ENCODE measurements around the gene KAT6B. TPM values are rescaled to one million over a fixed set of nuclear protein-coding genes. Genes with fewer than 3 reads are reported as not detected.

Gene KAT6B
- total RNA-seq, 8 experiments from 2014 or later = 13.2 to 52.3 (median 20.8) TPM

DNA sequence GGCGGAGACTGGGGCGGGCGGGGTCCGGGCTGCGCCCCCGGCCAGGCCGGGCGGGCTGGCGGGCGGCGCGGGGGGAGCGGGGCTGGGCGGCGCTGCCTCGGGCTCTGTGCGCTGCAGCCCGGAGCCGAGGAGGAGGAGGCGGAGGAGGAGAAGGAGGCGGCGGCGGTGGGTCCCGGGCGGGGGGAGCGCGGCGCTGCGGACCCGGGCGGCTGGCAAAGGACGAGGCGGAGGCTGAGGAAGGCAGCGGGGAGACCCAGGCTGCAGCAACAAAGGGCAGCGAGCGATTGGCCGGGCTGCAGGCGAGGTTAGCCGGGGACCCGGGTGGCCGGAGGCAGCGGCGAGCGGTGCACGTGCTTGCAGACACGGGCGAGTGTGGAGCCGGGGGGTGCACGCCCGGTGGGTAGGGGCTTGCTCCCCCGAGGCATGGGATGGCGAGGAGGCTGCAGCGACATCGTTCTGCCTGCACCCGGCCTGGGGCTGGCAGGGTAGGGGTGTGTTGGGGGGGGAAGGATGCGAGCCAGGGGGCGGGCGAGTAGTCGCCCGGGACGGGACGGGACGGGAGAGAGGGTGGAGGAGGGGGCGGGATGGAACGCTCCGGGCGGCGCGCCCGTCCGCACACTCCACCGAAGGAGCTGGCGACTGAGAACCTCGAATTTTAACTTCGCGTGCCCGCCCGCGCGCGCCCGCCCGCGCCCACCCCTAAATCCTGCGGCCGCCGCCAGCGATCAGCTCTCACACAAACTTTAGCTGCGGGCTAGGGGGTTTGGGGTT is 844 bp upstream of the KAT6B start:
- peak; percentile 5 to 45 (median 14) for ATAC-seq (replicated peaks in 6 of 8)
- Histone ChIP-seq H3K4me3 (peak overlapping the region; percentile 62 to 79 (median 72)), H3K27ac (peak overlapping the region; percentile 84 to 89), H3K4me1 (replicated peaks in 1 of 2) (peaks cover 11 to 12% of the 10 kb centered on the region in 2 donors)
- WGBS, 10 experiments = no CpG with 5 or more reads among the region's 89 CpGs
- in situ Hi-C loops (cut with MboI; ENCODE audit: low pct_unique_long_range_greater_than_20kb in 2 of 9, low sequenced_read_pairs in 9 of 9, unreplicated experiment in 9 of 9) = loop anchor here in 1 of 9 experiments (25.0 kb wide), 1 partner anchor 563 kb away; no protein-coding TSS in a partner anchor

DNA sequence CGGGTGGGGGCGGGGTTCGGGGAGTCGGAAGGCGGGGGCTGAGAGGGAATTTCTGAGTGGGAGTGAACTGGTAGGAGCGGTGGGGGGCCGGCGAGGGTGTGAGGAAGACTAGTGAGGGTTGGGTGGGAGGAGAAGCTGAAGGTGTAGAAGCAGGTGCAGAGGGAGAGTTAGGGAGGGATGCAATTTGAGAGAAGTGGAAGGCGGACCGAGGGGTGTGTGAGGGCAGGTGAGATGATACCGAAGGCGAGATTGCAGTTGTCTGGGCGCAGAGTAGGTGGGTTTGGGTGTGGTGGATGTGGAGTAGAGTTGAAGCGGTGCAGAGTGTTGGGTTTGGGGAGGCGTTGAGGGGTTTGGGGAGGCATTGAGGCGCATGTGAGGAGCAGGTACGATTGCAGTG is 643 bp downstream of the KAT6B start:
- no peak for ATAC-seq (replicated peaks in 6 of 8)
- WGBS, 10 experiments = 0 to 47% (median 40%) methylated on average over 1 to 5 of the region's 17 CpGs; no CpG with 5 or more reads in 3 of the 10 experiments
- Histone ChIP-seq H3K27ac (peak overlapping the region; percentile 62 to 100), H3K4me1 (replicated peaks in 1 of 2) (peaks cover 9 to 11% of the 10 kb centered on the region in 2 donors), H3K4me3 (peak overlapping the region; percentile 72 to 91 (median 81))
- in situ Hi-C loops (cut with MboI; ENCODE audit: low pct_unique_long_range_greater_than_20kb in 2 of 9, low sequenced_read_pairs in 9 of 9, unreplicated experiment in 9 of 9) = loop anchor here in 1 of 9 experiments (25.0 kb wide), 1 partner anchor 565 kb away; no protein-coding TSS in a partner anchor

DNA sequence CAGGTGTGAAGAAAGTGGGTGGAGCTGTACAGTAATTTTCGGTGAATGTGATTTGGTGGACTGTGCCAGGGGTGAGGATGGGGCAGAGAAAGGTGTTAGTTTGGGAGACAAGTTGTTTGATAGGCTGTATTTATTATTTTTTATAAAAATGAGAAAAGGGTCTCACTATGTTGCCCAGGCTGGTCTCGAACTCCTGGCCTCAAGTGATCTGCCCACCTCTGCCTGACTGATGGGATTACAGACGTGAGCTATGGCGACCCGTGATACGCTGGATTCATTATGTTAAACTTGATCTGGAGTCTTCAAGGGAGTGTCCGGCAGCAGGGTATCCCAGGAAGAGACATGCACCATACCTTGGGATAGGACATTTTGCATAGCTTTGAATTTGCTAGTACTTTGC is 1.3 kb downstream of the KAT6B start:
- Histone ChIP-seq H3K4me1 (replicated peaks in 1 of 2) (peaks cover 9% of the 10 kb centered on the region in 2 donors), H3K4me3 (peak overlapping the region; percentile 72 to 91 (median 81)), H3K27ac (no peak overlapping the region)
- 14 to 81% (median 58%) methylated on average over 1 to 5 of the region's 7 CpGs; no CpG with 5 or more reads in 4 of the 10 experiments for WGBS, 10 experiments
- in situ Hi-C loops (cut with MboI; ENCODE audit: low pct_unique_long_range_greater_than_20kb in 2 of 9, low sequenced_read_pairs in 9 of 9, unreplicated experiment in 9 of 9) = loop anchor here in 1 of 9 experiments (25.0 kb wide), 1 partner anchor 565 kb away; no protein-coding TSS in a partner anchor
- ATAC-seq (replicated peaks in 6 of 8) = no peak

DNA sequence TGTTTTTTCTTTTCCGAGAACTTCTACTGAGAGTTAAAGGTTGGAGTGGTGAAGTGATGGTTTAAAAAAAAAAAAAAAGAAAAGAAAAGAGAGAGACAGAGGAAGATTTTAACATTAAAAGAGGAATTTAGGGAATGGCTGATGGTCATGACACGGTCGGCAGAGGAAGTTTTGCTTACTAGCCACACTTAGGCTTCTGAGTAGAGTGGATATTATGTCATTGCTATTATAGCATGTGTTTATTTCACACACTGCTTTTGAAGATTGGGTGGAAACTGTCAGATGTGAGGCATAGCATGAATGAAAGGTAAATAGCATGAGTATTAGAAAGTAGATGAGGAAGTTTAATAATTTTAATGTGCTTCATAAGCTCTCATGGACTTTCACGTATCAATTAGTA is 2.5 kb downstream of the KAT6B start:
- ATAC-seq (replicated peaks in 6 of 8) = no peak
- H3K4me1 ChIP-seq (replicated peaks in 1 of 2) = peaks cover 6 to 9% of the 10 kb centered on the region in 2 donors
- no peak overlapping the region for H3K27ac ChIP-seq
- no peak overlapping the region for H3K4me3 ChIP-seq
- WGBS, 10 experiments = 54 to 100% (median 93%) methylated on average over 3 to 4 of the region's 4 CpGs
- in situ Hi-C loops (cut with MboI; ENCODE audit: low pct_unique_long_range_greater_than_20kb in 2 of 9, low sequenced_read_pairs in 9 of 9, unreplicated experiment in 9 of 9) = loop anchor here in 1 of 9 experiments (25.0 kb wide), 1 partner anchor 567 kb away; no protein-coding TSS in a partner anchor

DNA sequence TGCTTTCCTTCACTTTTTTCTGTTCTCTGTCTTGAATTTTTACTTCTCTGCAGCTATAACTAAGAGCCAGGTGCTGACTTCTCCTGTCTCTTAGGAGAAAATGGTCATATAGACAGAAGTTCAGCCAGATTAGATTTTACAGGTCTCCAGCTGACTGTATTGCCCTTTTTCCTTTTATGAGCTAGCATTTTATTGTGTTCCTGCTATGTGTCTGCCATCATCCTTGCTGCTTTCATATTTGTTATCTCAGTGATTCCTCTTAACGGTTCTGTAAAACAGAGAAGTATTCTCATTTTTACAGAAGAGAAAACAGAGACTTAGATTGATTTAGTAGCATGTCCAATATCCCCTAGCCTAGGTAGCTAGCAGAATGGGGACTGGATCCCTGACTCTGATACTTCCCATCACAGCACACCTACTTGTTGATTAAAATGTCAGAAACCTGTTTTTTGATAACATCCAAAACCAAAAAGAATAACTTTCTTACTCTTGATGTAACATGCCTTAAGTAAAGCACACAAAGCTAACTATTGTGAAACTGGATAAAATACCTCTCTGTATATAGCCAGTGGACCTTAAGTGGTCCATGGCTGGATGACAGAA is 5.2 kb downstream of the KAT6B start:
- Histone ChIP-seq H3K4me1 (replicated peaks in 1 of 2) (peaks cover 3 to 6% of the 10 kb centered on the region in 2 donors), H3K4me3 (no peak overlapping the region), H3K27ac (no peak overlapping the region)
- no peak for ATAC-seq (replicated peaks in 6 of 8)
- in situ Hi-C loops (cut with MboI; ENCODE audit: low pct_unique_long_range_greater_than_20kb in 2 of 9, low sequenced_read_pairs in 9 of 9, unreplicated experiment in 9 of 9) = loop anchor here in 1 of 9 experiments (25.0 kb wide), 1 partner anchor 569 kb away; no protein-coding TSS in a partner anchor
- 18 to 100% (median 95%) methylated on average over 1 of the region's 1 CpG; no CpG with 5 or more reads in 2 of the 10 experiments for WGBS, 10 experiments

DNA sequence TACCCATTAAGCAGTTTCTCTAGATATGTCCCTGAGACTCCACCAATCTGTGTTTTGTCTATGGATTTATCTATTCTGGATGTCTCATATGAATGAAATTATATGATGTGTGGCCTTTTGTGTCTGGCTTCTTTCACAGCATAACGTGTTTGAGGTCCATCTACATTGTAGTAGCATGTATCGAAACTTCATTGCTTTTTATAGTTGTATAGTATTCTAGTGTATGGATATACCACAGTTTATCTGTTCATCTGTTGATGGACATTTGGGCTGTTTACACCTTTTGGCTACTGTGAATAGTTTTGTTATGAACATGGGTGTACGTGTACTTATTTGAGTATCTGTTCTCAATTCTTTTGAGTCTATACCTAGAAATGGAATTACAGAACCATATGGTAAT is 9.6 kb downstream of the KAT6B start:
- ATAC-seq (replicated peaks in 6 of 8) = no peak
- Histone ChIP-seq H3K4me3 (no peak overlapping the region), H3K27ac (no peak overlapping the region), H3K4me1 (replicated peaks in 1 of 2) (peaks cover 4 to 20% of the 10 kb centered on the region in 2 donors)
- in situ Hi-C loops (cut with MboI; ENCODE audit: low pct_unique_long_range_greater_than_20kb in 2 of 9, low sequenced_read_pairs in 9 of 9, unreplicated experiment in 9 of 9) = loop anchor here in 1 of 9 experiments (25.0 kb wide), 1 partner anchor 574 kb away; no protein-coding TSS in a partner anchor
- WGBS, 10 experiments = 42 to 100% (median 97%) methylated on average over 1 to 3 of the region's 3 CpGs; no CpG with 5 or more reads in 3 of the 10 experiments

DNA sequence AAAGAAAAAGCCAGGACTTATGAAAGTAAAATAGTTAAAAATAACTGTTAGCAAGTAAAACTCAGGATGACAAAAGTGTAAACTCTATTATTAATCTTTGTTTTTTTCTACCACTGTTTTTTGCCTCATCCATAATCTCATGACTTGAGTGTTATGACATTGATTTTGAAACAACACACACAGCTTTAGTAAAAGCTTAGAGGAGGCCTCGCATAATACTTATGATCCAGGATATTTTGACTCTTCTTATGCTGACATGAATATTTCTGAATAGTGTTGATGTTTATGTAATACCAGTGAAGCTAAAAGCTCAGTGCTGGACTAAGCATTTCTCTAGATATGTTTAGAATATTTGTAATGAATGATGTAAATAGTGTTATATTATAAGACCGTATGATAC is 10.5 kb downstream of the KAT6B start:
- ATAC-seq (replicated peaks in 6 of 8) = peak in 3 of 8 experiments; percentile 11 to 73 (median 39)
- H3K4me3 ChIP-seq = no peak overlapping the region
- WGBS, 10 experiments = 30 to 100% (median 97%) methylated on average over 1 to 2 of the region's 2 CpGs

DNA sequence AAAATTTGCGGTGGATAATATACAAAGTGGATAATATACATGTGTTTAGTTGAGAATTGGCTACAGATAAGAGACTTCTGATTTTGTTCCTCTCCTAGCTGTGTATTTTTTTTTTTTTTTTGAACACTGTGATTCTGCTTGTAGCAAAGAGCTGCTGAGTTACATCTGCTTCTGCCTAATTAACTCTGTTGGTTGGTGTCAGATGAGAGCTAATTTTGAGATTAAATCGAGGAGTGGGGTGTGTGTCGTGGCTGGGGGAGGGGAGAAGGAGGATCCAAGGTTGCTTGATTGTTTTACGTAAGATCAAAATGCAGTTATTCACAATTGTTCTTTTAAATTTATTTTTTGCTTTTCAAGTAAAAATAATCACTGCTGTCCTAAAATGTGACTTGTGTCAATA is 11.3 kb downstream of the KAT6B start:
- peak in 2 of 8 experiments; percentile 48 to 63 for ATAC-seq (replicated peaks in 6 of 8)
- H3K4me1 ChIP-seq (replicated peaks in 1 of 2) = peaks cover 8 to 20% of the 10 kb centered on the region in 2 donors
- in situ Hi-C loops (cut with MboI; ENCODE audit: low pct_unique_long_range_greater_than_20kb in 2 of 9, low sequenced_read_pairs in 9 of 9, unreplicated experiment in 9 of 9) = loop anchor here in 1 of 9 experiments (25.0 kb wide), 1 partner anchor 575 kb away; no protein-coding TSS in a partner anchor
- 0 to 100% (median 79%) methylated on average over 1 to 4 of the region's 4 CpGs for WGBS, 10 experiments
- H3K27ac ChIP-seq = no peak overlapping the region
- H3K4me3 ChIP-seq = no peak overlapping the region

More for the DNA sequence above, 10.5 kb downstream of the KAT6B start:
- no peak overlapping the region for H3K27ac ChIP-seq
- peaks cover 4 to 20% of the 10 kb centered on the region in 2 donors for H3K4me1 ChIP-seq (replicated peaks in 1 of 2)
- in situ Hi-C loops (cut with MboI; ENCODE audit: low pct_unique_long_range_greater_than_20kb in 2 of 9, low sequenced_read_pairs in 9 of 9, unreplicated experiment in 9 of 9) = loop anchor here in 1 of 9 experiments (25.0 kb wide), 1 partner anchor 575 kb away; no protein-coding TSS in a partner anchor

DNA sequence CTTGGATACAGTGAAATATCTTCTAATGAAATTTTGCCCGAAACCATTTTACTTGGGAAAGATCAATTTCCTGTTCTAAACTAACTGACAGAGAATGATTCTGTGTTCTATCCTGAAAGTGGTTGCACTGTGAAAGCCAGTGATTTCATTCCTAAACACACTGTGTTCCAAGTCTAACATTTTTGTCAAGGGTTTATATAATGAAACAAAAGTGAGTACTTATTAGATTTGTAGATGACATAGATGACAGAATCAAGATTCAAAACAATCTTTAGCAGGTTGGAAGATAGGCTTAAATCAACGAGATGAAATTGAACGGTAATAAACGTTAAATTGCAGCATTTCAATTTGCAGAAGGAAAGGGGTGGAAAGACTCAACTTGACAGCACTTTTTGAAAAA is 13.3 kb downstream of the KAT6B start:
- WGBS, 10 experiments = 39 to 100% (median 93%) methylated on average over 1 to 4 of the region's 4 CpGs; no CpG with 5 or more reads in 1 of the 10 experiments

DNA sequence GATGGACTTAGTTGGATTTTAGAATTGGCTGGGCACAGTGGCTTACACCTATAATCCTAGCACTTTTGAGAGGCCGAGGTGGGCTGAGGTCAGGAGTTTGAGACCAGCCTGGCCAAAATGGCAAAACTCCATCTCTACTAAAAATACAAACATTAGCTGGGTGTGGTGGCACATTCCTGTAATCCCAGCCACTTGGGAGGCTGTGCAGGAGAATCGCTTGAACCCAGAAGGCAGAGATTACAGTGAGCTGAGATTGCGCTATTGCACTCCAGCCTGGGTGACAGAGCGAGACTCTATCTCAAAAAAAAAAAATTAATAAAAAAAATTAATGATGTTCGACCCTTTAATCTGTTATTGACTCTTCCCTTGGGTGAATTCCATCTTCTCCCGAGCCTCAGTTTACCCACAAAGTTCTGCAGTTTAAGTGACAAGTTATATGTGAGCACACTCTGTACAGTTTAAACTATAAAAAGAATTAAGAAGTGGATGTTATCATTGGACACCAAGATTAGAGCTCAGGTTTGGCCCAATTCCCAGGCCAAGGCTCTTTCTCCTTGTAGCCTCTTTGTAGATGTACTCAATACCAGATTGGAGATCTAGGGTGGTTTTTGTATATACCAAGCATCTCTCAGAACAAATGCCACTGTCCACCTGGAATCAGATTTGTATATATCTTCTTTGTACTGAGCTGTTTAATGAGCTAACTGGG is 15.0 kb downstream of the KAT6B start:
- WGBS, 10 experiments = 78 to 100% (median 95%) methylated on average over 1 to 4 of the region's 6 CpGs; no CpG with 5 or more reads in 1 of the 10 experiments
- peaks cover 8 to 20% of the 10 kb centered on the region in 2 donors for H3K4me1 ChIP-seq (replicated peaks in 1 of 2)
- in situ Hi-C loops (cut with MboI; ENCODE audit: low pct_unique_long_range_greater_than_20kb in 2 of 9, low sequenced_read_pairs in 9 of 9, unreplicated experiment in 9 of 9) = loop anchor here in 1 of 9 experiments (25.0 kb wide), 1 partner anchor 579 kb away; no protein-coding TSS in a partner anchor
- ATAC-seq (replicated peaks in 6 of 8) = no peak
- H3K27ac ChIP-seq = no peak overlapping the region
- H3K4me3 ChIP-seq = no peak overlapping the region

More for the DNA sequence above, 13.3 kb downstream of the KAT6B start:
- in situ Hi-C loops (cut with MboI; ENCODE audit: low pct_unique_long_range_greater_than_20kb in 2 of 9, low sequenced_read_pairs in 9 of 9, unreplicated experiment in 9 of 9) = loop anchor here in 1 of 9 experiments (25.0 kb wide), 1 partner anchor 577 kb away; no protein-coding TSS in a partner anchor
- peaks cover 8 to 20% of the 10 kb centered on the region in 2 donors for H3K4me1 ChIP-seq (replicated peaks in 1 of 2)
- no peak overlapping the region for H3K27ac ChIP-seq
- no peak overlapping the region for H3K4me3 ChIP-seq
- ATAC-seq (replicated peaks in 6 of 8) = no peak

DNA sequence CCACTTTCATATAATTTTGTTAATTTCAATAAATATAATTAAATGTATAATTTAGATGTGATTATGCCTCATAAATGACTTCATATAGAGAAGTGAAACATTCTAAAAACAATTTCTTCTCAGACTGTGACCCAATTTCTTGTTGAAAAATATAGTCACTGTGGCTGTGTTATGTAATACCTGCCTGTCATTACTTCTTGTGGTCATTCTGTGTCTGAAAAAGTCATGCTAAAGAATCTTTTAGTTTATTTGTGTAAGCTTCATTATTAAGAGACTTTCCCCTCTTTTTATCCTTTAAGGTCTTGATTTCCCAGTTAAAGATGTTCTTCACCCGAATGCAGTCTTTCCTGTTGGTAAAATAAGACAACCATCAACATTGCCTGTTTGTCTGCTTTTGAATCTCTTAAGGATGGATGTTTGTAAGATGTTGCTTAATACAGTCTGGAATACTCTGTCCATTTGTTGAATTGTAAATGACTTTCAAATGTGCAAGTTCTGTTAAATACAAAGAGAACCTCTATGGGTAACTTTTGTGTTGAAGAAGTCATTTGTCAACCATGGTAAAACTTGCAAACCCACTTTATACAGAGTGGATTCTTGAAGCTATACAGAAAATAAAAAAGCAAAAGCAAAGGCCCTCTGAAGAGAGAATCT is 16.0 kb downstream of the KAT6B start:
- Histone ChIP-seq H3K27ac (no peak overlapping the region), H3K4me3 (no peak overlapping the region), H3K4me1 (replicated peaks in 1 of 2) (peaks cover 8 to 16% of the 10 kb centered on the region in 2 donors)
- WGBS, 10 experiments = 0 to 100% (median 80%) methylated on average over 1 of the region's 1 CpG; no CpG with 5 or more reads in 1 of the 10 experiments
- in situ Hi-C loops (cut with MboI; ENCODE audit: low pct_unique_long_range_greater_than_20kb in 2 of 9, low sequenced_read_pairs in 9 of 9, unreplicated experiment in 9 of 9) = loop anchor here in 1 of 9 experiments (25.0 kb wide), 1 partner anchor 580 kb away; no protein-coding TSS in a partner anchor
- ATAC-seq (replicated peaks in 6 of 8) = peak in 4 of 8 experiments; percentile 12 to 87 (median 70)
